BLaER1 (cell line): ENCODE data around the gene OLFML2B.

Source experiments
- H3K27ac ChIP-seq: shearing (Covaris generic); formaldehyde crosslinking; 2 replicates; pipeline ENCODE4 v1.8.1; 2022
- H3K27me3 ChIP-seq: shearing (Covaris generic); formaldehyde crosslinking; 2 replicates; pipeline ENCODE4 v1.8.1; 2022
- H3K36me3 ChIP-seq: shearing (Covaris generic); formaldehyde crosslinking; 2 replicates; pipeline ENCODE4 v1.8.1; 2022
- H3K4me1 ChIP-seq: shearing (Covaris generic); formaldehyde crosslinking; 2 replicates; pipeline ENCODE4 v1.8.1; 2022
- H3K4me2 ChIP-seq: shearing (Covaris generic); formaldehyde crosslinking; 2 replicates; pipeline ENCODE4 v1.8.1; 2022
- H3K4me3 ChIP-seq: shearing (Covaris generic); formaldehyde crosslinking; 2 replicates; pipeline ENCODE4 v1.8.1; 2022
- H3K9ac ChIP-seq: shearing (Covaris generic); formaldehyde crosslinking; 2 replicates; pipeline ENCODE4 v1.8.1; 2022
- H3K9me3 ChIP-seq: shearing (Covaris generic); formaldehyde crosslinking; 2 replicates; pipeline ENCODE4 v1.8.1; 2022
- H4K20me1 ChIP-seq: shearing (Covaris generic); formaldehyde crosslinking; 2 replicates; pipeline ENCODE4 v1.8.1; 2022
- Cebpa-rat ChIP-seq: shearing (Covaris generic); IDR thresholded peaks from 2 replicates; pipeline ENCODE4 v1.8.1; 2022

OLFML2B gene

DNA sequence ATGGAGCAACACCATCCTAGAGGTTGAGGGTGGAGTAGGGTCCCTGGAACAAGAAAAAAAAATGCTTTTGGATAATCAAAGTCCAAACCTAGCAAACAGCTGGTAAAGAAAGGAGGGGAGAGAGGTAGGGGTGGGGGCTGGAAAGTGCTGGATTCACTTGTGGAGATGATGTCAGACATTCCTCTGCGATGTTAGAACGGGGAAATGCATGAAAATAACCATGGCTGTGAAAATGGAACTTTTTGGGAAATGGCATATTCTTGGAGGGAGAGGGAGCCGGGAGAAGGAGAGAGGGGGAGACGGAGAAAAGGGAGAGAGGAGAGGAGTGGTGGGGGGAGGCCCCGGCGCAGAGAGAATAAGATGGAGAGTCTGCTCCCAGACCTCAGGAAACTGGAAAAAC is 53.6 kb downstream of the OLFML2B start:
- H3K27ac ChIP-seq: no peak overlapping the region
- peaks cover 30% of the 10 kb centered on the region for H3K36me3 ChIP-seq
- no peak overlapping the region for H3K9ac ChIP-seq
- no peaks in the 10 kb centered on the region for H3K27me3 ChIP-seq
- no peak overlapping the region for H3K4me3 ChIP-seq
- TF ChIP-seq Cebpa-rat: no peak
- no peak overlapping the region for H3K4me2 ChIP-seq
- H3K9me3 ChIP-seq: 0 out of 2 replicates have a peak, but pooled peaks cover 4% of the 10 kb centered on the region
- no peaks in the 10 kb centered on the region for H4K20me1 ChIP-seq
- peaks cover 10% of the 10 kb centered on the region for H3K4me1 ChIP-seq

DNA sequence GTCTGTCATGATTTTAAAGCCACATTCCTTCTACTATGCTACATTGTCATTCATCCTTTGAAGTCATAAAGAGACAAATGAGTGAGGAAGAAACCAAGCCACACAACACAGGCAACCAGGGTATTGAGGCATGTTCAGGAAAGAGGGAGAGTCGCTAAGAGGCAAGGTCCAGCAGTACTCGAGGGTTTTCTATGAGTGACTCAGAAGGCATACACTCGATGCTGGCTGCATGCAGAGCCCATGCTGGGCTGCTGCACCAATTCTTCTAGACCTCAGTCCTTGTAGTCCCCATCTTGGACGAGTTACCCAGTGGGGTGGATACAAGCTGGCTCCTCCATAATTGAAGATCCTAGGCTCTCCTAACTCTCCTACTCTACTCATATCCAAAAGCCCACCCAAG is 57.6 kb downstream of the OLFML2B start:
- Histone ChIP-seq H3K4me2 (no peak overlapping the region), H3K9ac (no peak overlapping the region), H3K27me3 (no peaks in the 10 kb centered on the region), H3K4me1 (no peaks in the 10 kb centered on the region), H3K4me3 (no peak overlapping the region), H3K36me3 (peaks cover 37% of the 10 kb centered on the region), H3K27ac (no peak overlapping the region), H3K9me3 (0 out of 2 replicates have a peak, but pooled peaks cover 4% of the 10 kb centered on the region), H4K20me1 (no peaks in the 10 kb centered on the region)
- TF ChIP-seq Cebpa-rat: no peak

DNA sequence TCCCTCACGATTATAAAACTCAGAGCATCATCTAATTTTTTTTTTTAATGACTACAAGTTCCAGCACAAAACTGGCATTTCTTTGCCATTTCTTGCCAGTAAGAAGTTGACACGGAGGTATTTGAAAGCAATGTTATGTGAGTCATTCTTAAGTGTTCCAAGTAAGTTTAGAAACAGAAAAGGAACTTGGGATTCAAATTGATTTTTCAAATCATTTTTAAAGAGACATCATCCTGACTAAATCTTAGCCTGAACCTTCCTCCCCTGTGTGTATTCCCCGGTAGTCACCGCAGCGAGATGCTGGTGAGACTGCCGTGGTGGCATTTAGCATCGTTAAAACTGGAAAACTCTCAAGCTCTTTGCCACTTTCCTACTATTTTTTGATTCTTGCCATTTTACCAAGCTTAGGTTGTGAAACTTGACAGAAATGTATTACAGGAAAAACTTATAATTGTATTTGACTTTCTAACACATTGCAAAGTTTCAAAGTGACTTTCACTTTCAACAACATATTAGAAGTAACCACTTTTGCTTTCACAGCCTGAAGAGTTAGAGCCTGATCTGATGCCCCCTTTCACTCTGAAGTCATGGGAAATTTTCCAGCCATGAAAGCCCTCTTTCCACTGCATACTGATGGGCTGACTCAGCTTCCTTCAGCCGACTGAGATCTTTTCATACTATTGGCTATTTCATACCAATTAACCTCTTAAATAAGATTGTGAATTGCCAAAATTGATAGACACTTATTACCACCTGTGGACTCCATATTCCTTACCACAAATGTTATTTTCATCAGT is 61.4 kb downstream of the OLFML2B start:
- H3K9ac ChIP-seq: no peak overlapping the region
- H3K36me3 ChIP-seq: peaks cover 63% of the 10 kb centered on the region

DNA sequence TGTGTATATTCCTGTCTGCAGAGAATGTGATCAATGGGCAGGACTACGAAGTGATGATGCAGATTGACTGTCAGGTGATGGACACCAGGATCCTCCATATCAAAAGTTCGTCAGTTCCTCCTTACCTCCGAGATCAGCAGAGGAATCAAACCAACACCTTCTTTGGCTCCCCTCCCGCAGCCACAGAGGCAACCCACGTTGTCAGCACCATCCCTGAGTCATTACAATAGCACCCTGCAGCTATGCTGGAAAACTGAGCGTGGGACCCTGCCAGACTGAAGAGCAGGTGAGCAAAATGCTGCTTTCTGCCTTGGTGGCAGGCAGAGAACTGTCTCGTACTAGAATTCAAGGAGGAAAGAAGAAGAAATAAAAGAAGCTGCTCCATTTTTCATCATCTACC is 65.2 kb downstream of the OLFML2B start:
- no peak for TF ChIP-seq Cebpa-rat
- Histone ChIP-seq H4K20me1 (no peaks in the 10 kb centered on the region; the same call in 1 of the 2 replicates), H3K9me3 (no peaks in the 10 kb centered on the region), H3K27ac (no peak overlapping the region), H3K9ac (no peak overlapping the region), H3K4me1 (peaks cover 8% of the 10 kb centered on the region; the same call in 1 of the 2 replicates), H3K4me2 (no peak overlapping the region), H3K36me3 (peaks cover 35% of the 10 kb centered on the region), H3K27me3 (no peaks in the 10 kb centered on the region), H3K4me3 (no peak overlapping the region)

More for the DNA sequence above, 61.4 kb downstream of the OLFML2B start:
- Histone ChIP-seq H3K27me3 (no peaks in the 10 kb centered on the region), H3K9me3 (0 out of 2 replicates have a peak, but pooled peaks cover 4% of the 10 kb centered on the region), H3K4me1 (no peaks in the 10 kb centered on the region), H4K20me1 (no peaks in the 10 kb centered on the region), H3K4me3 (no peak overlapping the region), H3K27ac (no peak overlapping the region), H3K4me2 (no peak overlapping the region)
- TF ChIP-seq Cebpa-rat: no peak

DNA sequence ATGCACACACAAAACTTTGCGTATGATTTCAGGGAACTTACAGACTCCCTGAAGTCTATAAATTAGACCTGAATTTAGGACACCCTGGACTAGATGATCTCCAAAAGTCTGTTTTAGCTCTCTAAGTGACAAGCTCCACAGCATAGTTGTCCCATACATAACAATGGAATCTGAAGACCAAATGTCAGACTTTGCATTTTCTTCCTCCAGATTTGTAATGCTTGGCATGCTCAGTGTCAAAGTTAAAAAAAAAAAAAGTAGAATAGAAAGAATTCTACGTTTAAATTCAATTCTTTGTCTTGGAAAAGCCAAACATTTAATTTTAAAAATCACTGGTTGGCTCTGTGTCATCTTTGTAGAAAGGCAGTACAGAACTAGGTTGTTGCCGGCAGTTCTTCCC is 66.7 kb downstream of the OLFML2B start:
- Histone ChIP-seq H3K9ac (no peak overlapping the region), H3K4me1 (peaks cover 8% of the 10 kb centered on the region; the same call in 1 of the 2 replicates), H3K27me3 (no peaks in the 10 kb centered on the region), H3K9me3 (no peaks in the 10 kb centered on the region), H3K36me3 (peaks cover 35% of the 10 kb centered on the region), H3K4me3 (no peak overlapping the region), H3K27ac (no peak overlapping the region), H4K20me1 (no peaks in the 10 kb centered on the region; the same call in 1 of the 2 replicates), H3K4me2 (no peak overlapping the region)
- no peak for TF ChIP-seq Cebpa-rat

DNA sequence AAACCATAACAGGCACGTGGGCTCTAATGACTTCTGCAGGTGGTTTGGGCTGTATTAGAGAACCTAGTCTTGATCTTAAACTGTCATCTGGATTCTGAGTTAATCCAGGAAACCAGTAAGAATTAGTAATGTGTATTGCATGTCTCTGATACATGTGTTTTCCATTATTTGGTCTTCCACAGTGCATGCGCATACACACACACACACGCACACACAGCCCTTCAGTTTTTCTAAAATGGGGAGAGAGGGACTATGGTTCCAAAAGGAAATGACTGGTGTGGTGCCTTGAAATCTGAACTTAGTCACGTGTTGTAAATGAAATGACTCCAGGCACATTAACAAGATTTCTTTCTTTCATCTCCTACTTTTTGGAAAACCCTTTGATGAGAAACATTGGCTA is 67.6 kb downstream of the OLFML2B start:
- H3K4me2 ChIP-seq: no peak overlapping the region
- H3K9me3 ChIP-seq: no peaks in the 10 kb centered on the region
- H3K4me1 ChIP-seq: peaks cover 8% of the 10 kb centered on the region; the same call in 1 of the 2 replicates
- no peaks in the 10 kb centered on the region; the same call in 1 of the 2 replicates for H4K20me1 ChIP-seq
- H3K27ac ChIP-seq: no peak overlapping the region
- H3K36me3 ChIP-seq: peaks cover 34% of the 10 kb centered on the region
- no peak overlapping the region for H3K4me3 ChIP-seq
- no peaks in the 10 kb centered on the region for H3K27me3 ChIP-seq
- H3K9ac ChIP-seq: no peak overlapping the region
- no peak for TF ChIP-seq Cebpa-rat

DNA sequence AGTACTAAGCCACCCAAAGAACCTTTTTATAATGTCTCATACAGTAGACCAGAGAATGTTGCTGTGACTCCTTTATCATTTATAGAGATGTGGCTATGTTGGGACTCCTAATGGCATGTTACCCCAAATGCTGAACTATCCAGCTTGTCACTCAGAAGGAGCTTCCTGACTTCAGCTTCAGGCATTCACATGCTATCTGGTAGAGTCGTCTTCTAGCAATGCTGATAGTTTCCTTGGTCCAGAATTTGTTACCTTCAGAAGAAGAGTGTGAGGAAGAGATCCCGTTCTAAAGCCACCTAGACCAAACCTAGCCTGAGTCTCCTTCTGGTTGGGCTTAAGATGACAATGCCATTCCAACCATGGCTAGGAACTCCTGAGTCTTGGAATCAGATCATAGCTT is 68.1 kb downstream of the OLFML2B start:
- H3K4me2 ChIP-seq: no peak overlapping the region

DNA sequence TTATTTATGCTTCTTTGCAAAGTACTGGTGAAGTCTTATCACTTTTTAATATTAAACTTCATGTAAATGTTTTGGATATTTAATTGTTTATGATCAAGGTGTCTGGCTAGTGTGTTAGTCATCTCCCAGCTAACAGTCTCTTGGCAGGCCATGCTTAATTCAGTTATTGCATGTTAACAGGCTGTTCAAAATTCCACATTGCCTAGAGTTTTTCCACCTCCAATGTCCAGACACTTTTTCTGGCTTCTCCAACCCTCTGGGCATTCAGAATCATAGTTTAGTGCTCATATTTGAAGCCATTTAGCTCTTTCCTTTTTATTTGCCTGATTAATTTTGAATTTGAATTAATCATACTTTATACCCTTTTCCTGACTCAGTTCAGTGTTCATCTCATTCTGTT is 69.2 kb downstream of the OLFML2B start:
- Histone ChIP-seq H3K4me1 (peaks cover 11% of the 10 kb centered on the region), H3K9me3 (no peaks in the 10 kb centered on the region), H3K27me3 (no peaks in the 10 kb centered on the region), H3K9ac (no peak overlapping the region), H3K4me2 (no peak overlapping the region), H3K36me3 (peaks cover 18% of the 10 kb centered on the region), H3K4me3 (no peak overlapping the region), H3K27ac (no peak overlapping the region), H4K20me1 (no peaks in the 10 kb centered on the region; the same call in 1 of the 2 replicates)
- no peak for TF ChIP-seq Cebpa-rat

More for the DNA sequence above, 68.1 kb downstream of the OLFML2B start:
- H3K9ac ChIP-seq: no peak overlapping the region
- peaks cover 29% of the 10 kb centered on the region for H3K36me3 ChIP-seq
- no peak for TF ChIP-seq Cebpa-rat
- H3K4me1 ChIP-seq: peaks cover 8% of the 10 kb centered on the region; the same call in 1 of the 2 replicates
- no peaks in the 10 kb centered on the region for H3K9me3 ChIP-seq
- no peak overlapping the region for H3K4me3 ChIP-seq
- no peaks in the 10 kb centered on the region; the same call in 1 of the 2 replicates for H4K20me1 ChIP-seq
- H3K27me3 ChIP-seq: no peaks in the 10 kb centered on the region
- H3K27ac ChIP-seq: no peak overlapping the region

DNA sequence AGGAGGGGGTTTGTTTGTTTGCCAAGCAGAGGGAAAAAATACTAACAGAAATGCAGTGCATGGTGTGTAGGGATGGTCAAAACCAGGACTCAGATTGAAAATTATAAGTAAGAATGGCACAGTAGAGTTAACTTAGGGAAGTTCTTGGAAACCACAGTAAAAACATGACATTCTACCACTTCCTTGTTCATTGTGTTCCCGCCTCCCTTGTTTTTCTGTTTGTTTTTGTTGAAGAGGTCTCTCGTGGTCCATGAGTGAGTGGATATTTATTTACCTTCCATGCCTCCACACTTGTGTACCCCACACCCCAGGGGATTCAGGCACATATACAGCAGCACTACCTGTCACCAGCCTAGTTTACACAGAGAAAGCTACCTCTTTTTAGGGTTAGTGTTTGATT is 69.6 kb downstream of the OLFML2B start:
- Histone ChIP-seq H3K4me2 (no peak overlapping the region), H3K9me3 (no peaks in the 10 kb centered on the region), H3K4me1 (peaks cover 15% of the 10 kb centered on the region), H3K36me3 (peaks cover 14% of the 10 kb centered on the region), H3K27me3 (no peaks in the 10 kb centered on the region), H3K27ac (no peak overlapping the region), H3K4me3 (no peak overlapping the region), H3K9ac (no peak overlapping the region), H4K20me1 (no peaks in the 10 kb centered on the region; the same call in 1 of the 2 replicates)
- no peak for TF ChIP-seq Cebpa-rat

DNA sequence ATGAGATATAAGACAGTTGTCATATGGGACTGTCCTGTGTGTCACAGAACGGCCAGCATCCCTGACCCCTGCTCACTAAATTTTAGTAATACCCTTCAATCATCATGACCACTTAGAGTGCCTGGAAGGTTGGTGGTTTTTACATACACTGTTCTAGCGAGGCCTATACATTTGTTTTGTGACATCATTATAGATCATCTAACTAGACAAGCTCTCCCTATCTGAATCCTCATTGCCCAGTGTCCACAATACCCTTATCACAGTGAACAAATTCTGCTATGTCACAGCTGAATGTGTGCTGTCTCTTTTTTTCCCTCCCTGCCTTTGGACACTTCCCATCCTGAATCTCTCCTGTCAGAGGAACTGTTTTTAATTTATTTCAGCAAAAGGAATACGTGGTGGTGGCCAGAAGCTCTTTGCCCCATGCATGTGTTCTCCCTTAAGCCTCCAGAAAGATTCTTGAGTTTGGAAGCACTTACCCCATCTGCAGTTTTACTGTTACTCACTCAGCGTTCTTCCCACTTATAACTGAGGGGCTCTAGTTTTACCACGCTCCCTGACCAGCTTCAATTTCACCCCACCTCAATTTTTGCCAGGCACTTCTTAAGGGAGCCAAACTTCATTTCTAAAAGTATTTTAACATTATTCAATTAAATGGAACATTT is 70.3 kb downstream of the OLFML2B start:
- Histone ChIP-seq H3K4me2 (no peak overlapping the region), H3K27me3 (no peaks in the 10 kb centered on the region), H3K27ac (no peak overlapping the region), H4K20me1 (no peaks in the 10 kb centered on the region; the same call in 1 of the 2 replicates), H3K4me1 (peaks cover 17% of the 10 kb centered on the region), H3K4me3 (no peak overlapping the region), H3K9me3 (no peaks in the 10 kb centered on the region), H3K9ac (no peak overlapping the region), H3K36me3 (peaks cover 8% of the 10 kb centered on the region)
- no peak for TF ChIP-seq Cebpa-rat
